Natural killer cell treated with Interleukin-12 subunit alpha and Interleukin-12 subunit beta and Interleukin-15 and Interleukin-18, amount 100 ng/mL, for 72 hours (primary cell): ENCODE measurements around the gene TOP3A. TPM values are rescaled to one million over a fixed set of nuclear protein-coding genes. Genes with fewer than 3 reads are reported as not detected.
A peak's percentile ranks its signal among the peaks of the same experiment; 100 is the strongest.

Source experiments
- ATAC-seq, 2 donors: fragments of 150-1000 bp; cut with Tn5 transposase in 1 of 2; sonication (Bioruptor Pico), chemical (Tn5 transposase) in 1 of 2; 2 replicates each; pipeline ENCODE4 v1.10.0; 2021
- DNase-seq: peaks from one replicate; pipeline ENCODE4 v3.0.0; 2022; ENCODE audit warnings: low spot score
- H3K27ac Mint-ChIP-seq, 2 donors: 1 replicate in 1 of 2; 2 replicates in 1 of 2; pipeline ENCODE4 v1.8.0; 2022; ENCODE audit warnings: mixed read lengths in 2 of 2, mild to moderate bottlenecking in 1 of 2, moderate library complexity in 1 of 2
- H3K27me3 Mint-ChIP-seq, 2 donors: 1 replicate in 1 of 2; 2 replicates in 1 of 2; pipeline ENCODE4 v1.8.0; 2022; ENCODE audit warnings: mixed read lengths in 2 of 2
- H3K36me3 Mint-ChIP-seq: one replicate; pipeline ENCODE4 v1.8.0; 2022; ENCODE audit warnings: mixed read lengths
- H3K4me1 Mint-ChIP-seq, 2 donors: 1 replicate in 1 of 2; 2 replicates in 1 of 2; pipeline ENCODE4 v1.8.0; 2022; ENCODE audit warnings: low read depth in 2 of 2, mixed read lengths in 2 of 2, mild to moderate bottlenecking in 1 of 2
- H3K4me3 Mint-ChIP-seq: one replicate; pipeline ENCODE4 v1.8.0; 2022; ENCODE audit warnings: mixed read lengths
- H3K9me3 Mint-ChIP-seq: 2 replicates; pipeline ENCODE4 v1.8.0; 2022; ENCODE audit warnings: mixed read lengths
- total RNA-seq, 2 donors: library from RNA; stranded (reverse); gene quantifications; one replicate each; pipeline ENCODE4 v1.2.3, GENCODE V29; 2022

TOP3A gene
- total RNA-seq, 2 donors from 2014 or later: 65.6 to 144 TPM

GRCh38 chr17:18234853-18235380 is 79.9 kb downstream of the TOP3A start:
- ATAC-seq (no peak), DNase-seq (no peak)
- Mint-ChIP-seq H3K36me3 (no peaks in the 10 kb centered on the region), H3K9me3 (no peaks in the 10 kb centered on the region), H3K4me3 (no peak overlapping the region), H3K27me3 (no peaks in the 10 kb centered on the region), H3K4me1 (peaks cover 0 to 3% of the 10 kb centered on the region in 2 donors), H3K27ac (no peak overlapping the region)

GRCh38 chr17:18233803-18234518 is 80.8 kb downstream of the TOP3A start:
- ATAC-seq (no peak), DNase-seq (no peak)
- Mint-ChIP-seq H3K4me1 (peaks cover 0 to 3% of the 10 kb centered on the region in 2 donors), H3K27me3 (no peaks in the 10 kb centered on the region), H3K9me3 (no peaks in the 10 kb centered on the region), H3K27ac (no peak overlapping the region), H3K36me3 (no peaks in the 10 kb centered on the region), H3K4me3 (no peak overlapping the region)

DNA sequence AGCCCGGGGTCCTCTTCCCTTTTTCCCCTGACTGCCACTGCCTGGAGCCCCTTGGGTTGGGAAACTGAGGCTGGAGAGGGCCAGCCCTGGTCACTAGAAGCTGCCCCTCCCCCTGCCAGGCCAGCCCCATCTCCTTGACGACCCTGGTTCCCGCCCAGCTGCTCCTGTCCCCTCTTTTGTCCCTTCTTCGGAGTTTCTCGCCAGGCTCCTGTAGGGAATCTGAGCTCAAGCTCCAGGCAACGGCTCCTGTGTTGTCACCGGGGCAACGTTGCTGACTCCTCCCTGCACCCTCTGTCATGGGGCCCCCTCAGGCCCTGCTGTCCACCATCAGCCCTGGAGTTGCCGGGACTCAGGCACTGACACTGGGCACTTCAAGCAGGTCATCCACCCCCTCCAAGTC is 83.6 kb downstream of the TOP3A start:
- H3K27me3 Mint-ChIP-seq: no peaks in the 10 kb centered on the region
- no peak overlapping the region for H3K4me3 Mint-ChIP-seq
- ATAC-seq (no peak), DNase-seq (no peak)
- peaks cover 2 to 21% of the 10 kb centered on the region in 2 donors for H3K4me1 Mint-ChIP-seq
- no peak overlapping the region for H3K27ac Mint-ChIP-seq
- no peaks in the 10 kb centered on the region for H3K9me3 Mint-ChIP-seq
- no peaks in the 10 kb centered on the region for H3K36me3 Mint-ChIP-seq

DNA sequence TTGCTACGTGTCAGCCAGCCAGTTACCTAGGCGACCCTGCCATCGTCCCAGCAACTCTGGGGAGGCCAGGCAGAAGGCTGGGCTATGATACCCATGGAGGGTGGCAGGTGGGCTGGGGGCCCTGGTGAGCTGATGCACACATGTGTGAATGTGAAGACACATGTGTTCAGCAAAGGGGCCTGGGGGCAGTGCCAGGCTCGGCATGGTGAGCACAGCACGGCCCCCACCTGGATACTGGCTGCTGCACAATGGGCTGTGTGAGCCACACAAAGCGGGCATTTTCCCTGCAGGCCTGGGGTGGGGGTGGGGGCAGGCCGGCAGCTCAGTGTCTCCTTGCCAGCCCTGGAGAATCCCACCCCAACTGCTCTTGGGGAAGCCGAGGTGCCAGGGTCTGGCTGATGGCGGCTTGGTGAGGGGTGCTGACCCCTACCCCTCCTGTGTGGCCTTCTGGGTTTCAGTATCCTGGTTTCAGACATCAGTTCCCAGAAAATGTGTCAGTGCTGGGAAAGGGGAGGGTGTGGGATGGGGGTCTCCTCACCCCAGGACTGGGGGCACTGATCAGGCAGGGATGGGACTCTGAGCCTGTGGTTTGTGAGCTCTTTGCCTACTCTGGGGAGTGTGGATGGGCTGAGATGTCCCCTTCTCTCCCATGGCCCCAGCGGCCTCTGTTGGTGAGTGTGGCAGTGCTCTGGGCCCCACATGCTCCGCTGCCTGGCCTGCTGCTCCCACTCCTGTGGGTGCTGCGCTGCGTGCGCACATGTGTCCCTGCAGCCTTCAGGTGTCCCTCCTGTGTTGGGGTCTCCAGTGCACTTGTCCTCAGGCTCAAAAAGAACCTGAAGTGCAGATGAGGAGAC is 84.3 kb downstream of the TOP3A start:
- DNase-seq (no peak), ATAC-seq (no peak)

DNA sequence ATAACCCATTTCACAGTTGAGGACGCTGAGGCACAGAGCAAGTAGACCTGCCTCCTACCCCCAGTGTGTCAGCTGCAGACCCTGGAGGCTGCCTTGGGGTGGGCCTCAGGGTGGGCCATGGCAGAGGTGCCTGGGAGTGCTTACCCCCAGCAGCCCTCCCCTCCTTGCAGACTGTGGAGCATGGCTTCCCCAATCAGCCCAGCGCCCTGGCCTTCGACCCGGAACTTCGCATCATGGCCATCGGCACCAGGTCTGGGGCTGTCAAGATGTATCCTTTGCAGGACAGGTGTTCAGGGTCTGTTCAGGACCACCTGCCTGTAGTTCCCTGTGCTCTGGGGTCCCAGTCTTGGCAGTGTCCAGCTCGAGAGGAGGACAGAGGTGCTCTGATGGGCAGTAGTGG is 85.0 kb downstream of the TOP3A start:
- H3K27me3 Mint-ChIP-seq: no peaks in the 10 kb centered on the region
- H3K4me1 Mint-ChIP-seq: peaks cover 6 to 22% of the 10 kb centered on the region in 2 donors
- no peak overlapping the region for H3K27ac Mint-ChIP-seq
- no peak for ATAC-seq
- no peak overlapping the region for H3K4me3 Mint-ChIP-seq
- no peaks in the 10 kb centered on the region for H3K9me3 Mint-ChIP-seq
- no peaks in the 10 kb centered on the region for H3K36me3 Mint-ChIP-seq
- DNase-seq: no peak

More for the DNA sequence above, 84.3 kb downstream of the TOP3A start:
- Mint-ChIP-seq H3K36me3 (no peaks in the 10 kb centered on the region), H3K4me3 (no peak overlapping the region), H3K4me1 (peaks cover 6 to 22% of the 10 kb centered on the region in 2 donors), H3K27ac (no peak overlapping the region), H3K9me3 (no peaks in the 10 kb centered on the region), H3K27me3 (no peaks in the 10 kb centered on the region)

- Mint-ChIP-seq H3K4me3 (no peak overlapping the region), H3K27me3 (no peaks in the 10 kb centered on the region), H3K9me3 (no peaks in the 10 kb centered on the region), H3K27ac (no peak overlapping the region), H3K4me1 (peaks cover 6 to 22% of the 10 kb centered on the region in 2 donors), H3K36me3 (no peaks in the 10 kb centered on the region)
- ATAC-seq: no peak
- DNase-seq: no peak
Measured at GRCh38 chr17:18229254-18229653, 85.5 kb downstream of the TOP3A start.

- no peak overlapping the region for H3K4me3 Mint-ChIP-seq
- DNase-seq: no peak
- no peaks in the 10 kb centered on the region for H3K9me3 Mint-ChIP-seq
- H3K4me1 Mint-ChIP-seq: peaks cover 6 to 22% of the 10 kb centered on the region in 2 donors
- peak overlapping the region in 1 of 2 donors; percentile 28 for H3K27ac Mint-ChIP-seq
- no peak for ATAC-seq
- no peaks in the 10 kb centered on the region for H3K27me3 Mint-ChIP-seq
- H3K36me3 Mint-ChIP-seq: no peaks in the 10 kb centered on the region
Measured at GRCh38 chr17:18228176-18228682, 86.6 kb downstream of the TOP3A start.

GRCh38 chr17:18227635-18228034 is 87.2 kb downstream of the TOP3A start:
- Mint-ChIP-seq H3K27me3 (no peaks in the 10 kb centered on the region), H3K36me3 (no peaks in the 10 kb centered on the region), H3K27ac (peak overlapping the region in 1 of 2 donors; percentile 28), H3K9me3 (no peaks in the 10 kb centered on the region), H3K4me3 (no peak overlapping the region), H3K4me1 (peaks cover 6 to 22% of the 10 kb centered on the region in 2 donors)
- no peak for ATAC-seq
- DNase-seq: no peak

DNA sequence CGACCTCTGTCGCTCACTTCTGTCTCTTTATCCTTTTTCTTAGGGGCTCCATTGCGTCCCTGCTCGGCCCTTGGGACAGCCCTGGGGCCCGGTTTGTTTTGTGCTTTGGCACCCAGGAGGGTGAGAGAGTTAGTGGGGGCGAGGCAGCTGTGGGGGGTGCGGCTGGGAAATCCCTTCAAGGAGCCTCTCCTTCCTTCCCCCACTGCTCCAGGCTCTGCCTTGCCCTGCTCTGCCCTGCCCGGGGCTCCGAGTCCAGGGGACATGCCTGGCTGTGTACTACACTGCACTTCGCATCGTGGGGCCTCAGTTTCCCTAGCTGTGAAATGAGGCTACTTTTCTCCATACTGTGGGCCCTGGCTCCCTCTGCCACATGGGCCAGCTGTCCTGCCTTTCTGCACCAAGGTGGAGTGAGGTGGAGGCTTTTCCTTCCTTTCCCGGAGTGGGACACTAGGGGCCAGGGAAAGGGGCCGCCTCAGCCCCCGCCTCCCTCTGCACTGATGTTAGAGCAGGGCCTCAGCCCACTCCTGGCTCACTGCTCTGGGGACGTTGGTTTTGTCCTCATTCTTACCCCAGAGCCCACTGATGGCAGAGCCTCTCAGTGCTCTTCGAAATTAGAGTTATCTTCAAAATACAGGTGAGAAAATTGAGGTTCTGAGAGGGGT is 88.4 kb downstream of the TOP3A start:
- ATAC-seq: no peak
- DNase-seq: no peak
- peak overlapping the region; percentile 93 for H3K4me3 Mint-ChIP-seq
- H3K27ac Mint-ChIP-seq: peak overlapping the region; percentile 66 to 86
- no peaks in the 10 kb centered on the region for H3K36me3 Mint-ChIP-seq
- no peaks in the 10 kb centered on the region for H3K27me3 Mint-ChIP-seq
- no peaks in the 10 kb centered on the region for H3K9me3 Mint-ChIP-seq
- peaks cover 6 to 22% of the 10 kb centered on the region in 2 donors for H3K4me1 Mint-ChIP-seq

DNA sequence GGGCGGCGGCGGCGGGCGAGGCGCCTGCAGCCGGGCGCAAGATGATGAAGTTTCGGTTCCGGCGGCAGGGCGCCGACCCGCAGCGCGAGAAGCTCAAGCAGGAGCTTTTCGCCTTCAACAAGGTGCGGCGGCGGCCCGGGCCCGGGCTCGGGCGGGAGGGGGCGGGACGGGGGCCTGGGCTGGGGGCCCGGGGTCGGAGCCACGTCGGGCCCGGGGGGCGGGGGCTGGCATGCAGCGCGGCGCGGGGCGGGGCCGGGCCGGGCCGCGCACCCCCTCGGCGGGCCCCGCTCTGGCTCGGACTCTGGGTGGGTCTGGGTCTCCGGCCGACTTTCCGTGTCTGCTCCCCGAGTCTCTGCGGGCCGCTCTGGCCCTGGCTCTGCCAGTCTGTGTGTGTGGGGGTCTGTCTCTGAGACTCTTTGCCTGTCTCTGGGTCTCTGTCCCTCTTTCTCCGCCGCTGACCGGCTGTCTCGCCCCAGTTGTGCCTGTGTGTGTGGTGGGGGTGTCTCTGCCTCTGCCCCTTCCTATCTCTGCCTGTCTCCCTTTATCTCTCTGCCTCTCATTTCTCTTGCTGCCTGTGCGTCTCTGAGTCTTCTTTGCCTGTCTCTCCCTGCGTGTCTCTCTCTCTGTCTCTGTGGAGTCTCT is 89.0 kb downstream of the TOP3A start:
- Mint-ChIP-seq H3K4me1 (peaks cover 6 to 22% of the 10 kb centered on the region in 2 donors), H3K27ac (peak overlapping the region; percentile 66 to 86), H3K36me3 (no peaks in the 10 kb centered on the region), H3K4me3 (peak overlapping the region; percentile 93), H3K27me3 (no peaks in the 10 kb centered on the region), H3K9me3 (no peaks in the 10 kb centered on the region)
- no peak for DNase-seq
- peak; percentile 56 to 58 for ATAC-seq

DNA sequence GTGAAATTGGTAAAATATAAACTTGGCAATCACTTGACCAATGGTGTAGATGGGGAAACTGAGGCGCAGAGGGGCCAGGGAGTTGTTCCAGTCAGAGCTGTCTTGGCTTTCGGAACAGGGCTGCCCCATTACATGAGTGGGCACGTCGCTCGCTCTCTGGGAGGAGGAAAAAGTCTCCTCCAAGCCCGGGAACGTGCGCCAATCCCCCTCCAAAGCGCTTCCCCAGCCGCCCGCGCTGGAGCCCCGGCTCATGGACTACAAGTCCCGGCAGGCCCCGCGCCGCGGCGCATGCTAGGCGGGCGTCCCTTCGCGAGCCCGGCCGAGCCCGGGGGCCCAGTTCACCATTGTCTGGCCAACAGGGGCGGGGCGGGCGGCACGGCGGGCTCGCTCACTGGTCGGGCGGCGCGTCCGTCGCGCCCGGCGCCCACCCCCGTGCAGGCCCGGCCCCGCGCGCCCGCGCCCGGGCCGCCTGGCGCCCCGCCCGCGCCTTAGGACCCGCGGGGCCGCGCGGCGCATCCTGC is 89.6 kb downstream of the TOP3A start, which contains the start of gene LLGL1:
Gene LLGL1, plus strand, starts transcription at position 515 of the 521 bp plus-strand sequence. CDS start 48 bp downstream, outside the sequence.
- H3K27me3 Mint-ChIP-seq: no peaks in the 10 kb centered on the region
- no peaks in the 10 kb centered on the region for H3K9me3 Mint-ChIP-seq
- DNase-seq: peak; percentile 98
- H3K27ac Mint-ChIP-seq: peak within 1 kb of the TSS; percentile 66 to 86
- H3K4me1 Mint-ChIP-seq: peaks cover 6 to 22% of the 10 kb centered on the region in 2 donors
- peak within 1 kb of the TSS; percentile 93 for H3K4me3 Mint-ChIP-seq
- no peaks in the 10 kb centered on the region for H3K36me3 Mint-ChIP-seq
- peak; percentile 99 for ATAC-seq

DNA sequence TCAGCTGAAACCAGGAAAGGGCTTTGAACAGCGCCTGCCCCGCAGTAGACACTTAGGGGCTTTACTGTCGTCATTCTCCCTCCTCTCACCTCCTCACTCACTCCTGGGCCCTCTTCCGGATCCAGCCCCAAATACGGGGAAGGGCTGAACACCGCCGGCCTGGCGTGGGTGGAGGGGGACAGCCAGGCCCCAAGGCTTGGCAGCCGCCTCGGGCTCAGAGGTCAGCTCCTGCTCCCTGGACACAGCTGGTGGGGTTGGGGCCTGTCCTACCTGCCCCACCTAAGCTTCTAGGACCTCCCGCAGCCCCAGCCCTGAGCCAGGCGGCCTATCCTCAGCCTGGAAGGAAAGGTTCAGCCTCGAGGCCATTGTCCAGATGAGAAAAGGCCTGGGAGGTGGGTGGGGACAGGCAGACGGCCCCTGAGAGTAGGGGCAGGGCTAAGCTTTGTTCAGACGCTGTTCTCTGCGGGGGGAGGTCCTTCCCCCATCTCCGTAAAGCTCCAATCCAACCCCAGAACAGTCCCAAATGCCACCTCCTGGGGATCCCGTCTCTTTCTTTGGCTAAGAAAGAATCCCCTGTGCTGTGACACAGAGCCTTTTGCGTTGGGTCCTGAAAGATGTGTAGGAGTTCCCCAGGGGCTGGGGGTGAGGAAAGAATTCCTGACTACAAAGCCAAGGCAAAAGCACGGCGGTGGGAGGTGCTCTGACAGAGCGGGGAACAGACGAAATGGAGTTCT is 90.2 kb downstream of the TOP3A start:
- no peaks in the 10 kb centered on the region for H3K36me3 Mint-ChIP-seq
- peak overlapping the region; percentile 93 for H3K4me3 Mint-ChIP-seq

More for the DNA sequence above, 90.2 kb downstream of the TOP3A start:
- no peak for ATAC-seq
- Mint-ChIP-seq H3K27me3 (no peaks in the 10 kb centered on the region), H3K9me3 (no peaks in the 10 kb centered on the region), H3K4me1 (peaks cover 6 to 22% of the 10 kb centered on the region in 2 donors), H3K27ac (no peak overlapping the region)
- DNase-seq: no peak
